Retinal pigment epithelial cell (primary cell): ENCODE measurements around the gene VPS4B.

Experiments
- DNase-seq: peaks from one replicate; pipeline ENCODE4 v3.0.0-alpha.2; 2010; ENCODE audit warnings: low read depth
- H3K4me3 ChIP-seq: 2 replicates; pipeline ENCODE4 v1.5.1; 2011; ENCODE audit warnings: mild to moderate bottlenecking, low read length, control low read depth, moderate library complexity
- TF ChIP-seq, protein P1 (sequence below): conservative IDR thresholded peaks from 2 replicates; pipeline ENCODE4 v1.5.1; 2011; ENCODE audit warnings: low read depth, low read length, control low read depth, inconsistent platforms

The VPS4B gene

DNA sequence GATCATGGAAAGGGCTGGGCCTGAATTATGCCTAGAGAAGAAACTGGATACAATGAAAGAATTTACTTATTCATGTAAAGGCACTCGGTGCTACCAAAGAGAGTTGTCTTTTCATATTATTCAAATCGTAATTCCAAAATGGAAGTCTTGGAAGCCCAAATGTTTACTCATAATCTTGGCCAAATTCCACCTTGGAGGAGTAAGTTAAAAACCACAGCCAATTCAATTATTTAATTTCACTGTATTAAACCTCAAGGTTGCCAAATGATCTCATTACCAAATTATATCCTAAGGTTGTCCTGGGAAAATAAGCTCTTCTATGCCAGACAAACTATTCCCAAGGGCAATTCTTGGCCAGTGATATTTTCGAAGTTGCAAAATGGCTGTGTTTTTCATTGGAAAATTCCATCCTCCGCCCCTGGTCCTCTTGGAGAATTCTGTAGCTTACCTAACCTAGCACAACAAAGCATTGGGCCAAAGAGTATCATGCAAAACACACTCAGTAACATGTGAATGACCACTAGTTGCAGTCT, 11.1 kb upstream of the VPS4B start:
- H3K4me3 ChIP-seq, result no peak overlapping the region
- no peak for DNase-seq
- TF ChIP-seq, protein P1, sequence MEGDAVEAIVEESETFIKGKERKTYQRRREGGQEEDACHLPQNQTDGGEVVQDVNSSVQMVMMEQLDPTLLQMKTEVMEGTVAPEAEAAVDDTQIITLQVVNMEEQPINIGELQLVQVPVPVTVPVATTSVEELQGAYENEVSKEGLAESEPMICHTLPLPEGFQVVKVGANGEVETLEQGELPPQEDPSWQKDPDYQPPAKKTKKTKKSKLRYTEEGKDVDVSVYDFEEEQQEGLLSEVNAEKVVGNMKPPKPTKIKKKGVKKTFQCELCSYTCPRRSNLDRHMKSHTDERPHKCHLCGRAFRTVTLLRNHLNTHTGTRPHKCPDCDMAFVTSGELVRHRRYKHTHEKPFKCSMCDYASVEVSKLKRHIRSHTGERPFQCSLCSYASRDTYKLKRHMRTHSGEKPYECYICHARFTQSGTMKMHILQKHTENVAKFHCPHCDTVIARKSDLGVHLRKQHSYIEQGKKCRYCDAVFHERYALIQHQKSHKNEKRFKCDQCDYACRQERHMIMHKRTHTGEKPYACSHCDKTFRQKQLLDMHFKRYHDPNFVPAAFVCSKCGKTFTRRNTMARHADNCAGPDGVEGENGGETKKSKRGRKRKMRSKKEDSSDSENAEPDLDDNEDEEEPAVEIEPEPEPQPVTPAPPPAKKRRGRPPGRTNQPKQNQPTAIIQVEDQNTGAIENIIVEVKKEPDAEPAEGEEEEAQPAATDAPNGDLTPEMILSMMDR, result no peak

DNA sequence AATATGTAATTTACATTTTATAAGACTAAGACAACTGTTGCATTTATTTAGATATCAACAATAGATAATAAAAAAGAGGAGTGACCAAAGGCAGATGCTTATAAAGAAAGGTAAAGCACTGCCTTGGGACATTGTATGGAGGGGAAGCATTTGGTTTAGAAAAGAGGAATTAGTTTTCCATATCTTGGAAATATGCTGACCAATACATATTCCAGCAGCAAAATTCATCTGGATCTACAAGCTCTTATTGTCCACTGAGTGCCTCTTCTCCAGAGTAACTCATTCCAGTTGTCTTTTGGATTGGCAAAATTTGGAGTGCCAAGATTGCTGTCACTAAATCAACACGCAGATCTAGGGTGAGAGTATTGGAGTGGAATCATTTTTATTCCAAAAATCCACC, 8.9 kb upstream of the VPS4B start:
- TF ChIP-seq, protein P1, result no peak
- H3K4me3 ChIP-seq, result no peak overlapping the region
- no peak for DNase-seq

DNA sequence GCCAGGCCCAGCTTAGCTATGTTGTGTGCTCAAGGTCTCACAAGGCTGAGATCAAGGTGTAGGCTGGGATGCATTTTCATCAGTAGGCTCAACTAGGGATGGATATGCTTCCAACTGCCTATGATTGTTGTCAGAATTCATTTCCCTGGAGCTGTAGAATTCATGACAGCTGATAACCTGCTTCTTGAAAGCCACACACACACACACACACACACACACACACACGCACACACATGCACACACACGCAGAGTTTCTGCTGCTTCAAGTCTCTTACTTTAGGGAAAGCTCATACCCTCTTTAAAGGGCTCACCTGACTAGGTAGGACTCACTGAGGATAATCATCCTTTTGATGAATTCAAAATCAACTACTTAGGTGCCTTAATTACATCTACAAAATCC, 8.2 kb upstream of the VPS4B start:
- TF ChIP-seq, protein P1, result no peak
- no peak overlapping the region for H3K4me3 ChIP-seq
- no peak for DNase-seq

DNA sequence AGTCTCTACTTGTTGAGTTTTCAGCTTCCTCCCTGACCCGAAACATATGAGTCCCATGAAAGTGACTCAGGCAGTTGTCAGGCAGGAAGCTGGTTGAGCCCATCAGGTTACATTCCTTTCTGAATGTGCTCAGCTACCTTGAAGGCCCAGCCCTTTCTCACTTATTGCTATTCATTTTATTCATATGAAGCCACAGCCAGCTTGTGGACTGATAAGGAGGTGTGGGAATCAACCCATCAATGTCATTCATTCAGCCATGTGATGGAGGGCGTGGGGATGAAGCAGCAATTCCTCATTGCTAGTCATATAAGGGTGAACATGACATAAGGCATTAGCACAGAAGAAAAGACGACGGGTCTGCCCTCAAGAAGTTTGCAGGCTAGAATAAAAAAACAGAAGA, 5.3 kb upstream of the VPS4B start:
- DNase-seq, result no peak
- H3K4me3 ChIP-seq, result no peak overlapping the region
- TF ChIP-seq, protein P1, result no peak

DNA sequence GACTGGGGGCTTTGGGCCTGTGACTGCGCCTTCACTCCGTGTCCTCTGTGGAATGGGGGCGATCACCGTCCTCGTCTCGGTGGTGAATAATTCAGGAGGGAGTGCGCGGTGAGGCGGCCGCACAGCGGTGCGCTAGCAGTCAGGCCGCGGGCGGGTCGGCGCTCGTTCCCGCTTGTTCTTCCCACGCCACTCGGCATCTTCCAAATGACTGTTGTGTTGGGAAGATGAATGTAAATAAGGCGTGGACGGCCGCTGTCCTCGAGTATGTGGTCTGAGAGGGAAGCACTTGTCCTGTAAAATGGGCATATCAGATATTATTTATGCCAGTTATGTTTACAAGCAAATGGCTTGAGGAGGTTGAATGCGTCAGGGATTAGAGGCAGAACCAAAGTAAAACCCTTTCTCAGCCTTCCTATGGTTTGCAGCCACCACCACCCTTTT, 608 bp upstream of the VPS4B start:
- no peak for DNase-seq
- peak overlapping the region; percentile 91 for H3K4me3 ChIP-seq
- TF ChIP-seq, protein P1, result no peak

DNA sequence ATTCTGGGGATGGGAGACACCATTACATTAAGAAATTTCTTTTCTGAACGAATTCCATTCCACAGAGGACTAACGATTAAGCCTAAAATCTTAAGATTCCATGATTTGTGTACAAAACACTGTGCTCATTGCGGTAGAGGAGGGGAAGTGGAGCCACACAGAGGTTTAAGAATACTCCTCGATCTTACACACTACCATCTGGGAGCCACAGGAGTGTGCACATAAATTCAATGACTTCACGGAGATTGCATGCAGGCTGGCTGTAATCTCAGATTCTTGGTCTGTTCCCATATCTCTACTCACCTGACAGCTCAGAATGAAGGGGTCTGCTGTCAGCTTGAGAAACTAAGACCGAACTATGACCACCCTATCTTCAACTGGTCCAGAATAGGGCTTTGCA, 762 bp downstream of the VPS4B start:
- peak overlapping the region; percentile 91 for H3K4me3 ChIP-seq
- DNase-seq, result no peak
- TF ChIP-seq, protein P1, result no peak

DNA sequence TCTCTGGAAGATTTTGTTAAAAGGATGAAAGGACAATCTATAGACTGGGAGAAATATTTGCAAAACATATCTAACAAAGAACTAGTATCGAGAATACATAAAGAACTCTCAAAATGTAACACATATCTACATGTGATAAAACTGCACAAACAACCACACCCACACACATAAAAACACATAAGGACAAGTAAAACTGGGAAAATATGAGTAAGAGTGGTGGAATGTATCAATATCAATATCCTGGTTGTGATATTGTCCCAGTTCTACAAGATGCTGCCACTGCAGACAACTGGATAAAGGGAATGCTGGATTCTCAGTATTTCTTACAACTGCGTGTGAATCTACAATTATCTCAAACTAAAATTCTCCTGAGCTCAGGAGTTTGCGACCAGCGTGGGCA, 9.3 kb downstream of the VPS4B start:
- TF ChIP-seq, protein P1, result no peak
- H3K4me3 ChIP-seq, result no peak overlapping the region
- no peak for DNase-seq
